GM21390 (cell line): ENCODE measurements around the gene ZNF189.
"Not testable (repeated sequence)": the region's sequence is repeated elsewhere in the genome, so short reads cannot be mapped to it uniquely, and the experiment has no call there.

ENCODE experiments used
- ATAC-seq: cut with Tn5 transposase; IDR thresholded peaks from one replicate; pipeline ENCODE4 v1.9.1; 2021; ENCODE audit not compliant: unreplicated experiment

ZNF189 gene

GRCh38 chr9:101376111-101376848 is 22.4 kb upstream of the ZNF189 start:
- ATAC-seq: no peak

GRCh38 chr9:101380295-101380694 is 18.4 kb upstream of the ZNF189 start:
- no peak for ATAC-seq

GRCh38 chr9:101381118-101381517 is 17.5 kb upstream of the ZNF189 start:
- ATAC-seq: no peak

GRCh38 chr9:101381833-101382342 is 16.8 kb upstream of the ZNF189 start:
- no peak for ATAC-seq

GRCh38 chr9:101383361-101383760 is 15.3 kb upstream of the ZNF189 start:
- ATAC-seq: no peak

GRCh38 chr9:101384873-101385536 is 13.6 kb upstream of the ZNF189 start, which contains the start of gene BAAT:
Gene BAAT, minus strand, starts transcription at chr9:101385006. Its CDS starts 13,602 bp downstream, at chr9:101371404.
- ATAC-seq: not testable (repeated sequence)

GRCh38 chr9:101387871-101388506 is 10.7 kb upstream of the ZNF189 start:
- peak; percentile 80 for ATAC-seq

- no peak for ATAC-seq
Measured at GRCh38 chr9:101388507-101388993, 10.1 kb upstream of the ZNF189 start.

GRCh38 chr9:101393135-101393534 is 5.5 kb upstream of the ZNF189 start:
- no peak for ATAC-seq

- ATAC-seq: no peak
Measured at GRCh38 chr9:101394687-101395086, 4.0 kb upstream of the ZNF189 start.

- no peak for ATAC-seq
Measured at GRCh38 chr9:101397746-101398067, 944 bp upstream of the ZNF189 start.

- ATAC-seq: peak; percentile 1
Measured at GRCh38 chr9:101398930-101399642, 435 bp downstream of the ZNF189 start.

GRCh38 chr9:101399643-101399970 is 956 bp downstream of the ZNF189 start:
- no peak for ATAC-seq

GRCh38 chr9:101400120-101400519 is 1.5 kb downstream of the ZNF189 start:
- ATAC-seq: no peak

GRCh38 chr9:101403516-101404285 is 5.0 kb downstream of the ZNF189 start:
- no peak for ATAC-seq

- no peak for ATAC-seq
Measured at GRCh38 chr9:101408374-101409078, 9.9 kb downstream of the ZNF189 start.

- no peak for ATAC-seq
Measured at GRCh38 chr9:101409079-101409477, 10.4 kb downstream of the ZNF189 start.

GRCh38 chr9:101414839-101415238 is 16.2 kb downstream of the ZNF189 start:
- no peak for ATAC-seq

- no peak for ATAC-seq
Measured at GRCh38 chr9:101415578-101415977, 16.9 kb downstream of the ZNF189 start.

GRCh38 chr9:101417389-101417788 is 18.7 kb downstream of the ZNF189 start:
- ATAC-seq: no peak
